HUES48 (cell line): ENCODE results near the gene SDK1.

Experiments used
- H3K27ac ChIP-seq: one replicate; pipeline ENCODE4 v1.7.0; 2013; ENCODE audit warnings: low read depth, low read length, inconsistent platforms
- H3K27me3 ChIP-seq: 2 replicates; pipeline ENCODE4 v1.6.1; 2013; ENCODE audit warnings: mild to moderate bottlenecking, low read length; ENCODE audit not compliant: control insufficient read depth, insufficient read depth
- H3K36me3 ChIP-seq: 2 replicates; pipeline ENCODE4 v1.6.1; 2013; ENCODE audit warnings: low read length; ENCODE audit not compliant: control insufficient read depth, insufficient read depth
- H3K4me1 ChIP-seq: 2 replicates; pipeline ENCODE4 v1.6.1; 2013; ENCODE audit warnings: mild to moderate bottlenecking, low read length; ENCODE audit not compliant: control insufficient read depth, insufficient read depth
- H3K4me3 ChIP-seq: 2 replicates; pipeline ENCODE4 v1.5.1; 2013; ENCODE audit warnings: mild to moderate bottlenecking, low read depth, low read length
- H3K9ac ChIP-seq: 2 replicates; pipeline ENCODE4 v1.6.1; 2013; ENCODE audit warnings: mild to moderate bottlenecking, low read depth, low read length, moderate library complexity
- H3K9me3 ChIP-seq: 2 replicates; pipeline ENCODE4 v1.6.1; 2013; ENCODE audit warnings: low read length; ENCODE audit not compliant: control insufficient read depth, insufficient read depth

SDK1 gene

DNA sequence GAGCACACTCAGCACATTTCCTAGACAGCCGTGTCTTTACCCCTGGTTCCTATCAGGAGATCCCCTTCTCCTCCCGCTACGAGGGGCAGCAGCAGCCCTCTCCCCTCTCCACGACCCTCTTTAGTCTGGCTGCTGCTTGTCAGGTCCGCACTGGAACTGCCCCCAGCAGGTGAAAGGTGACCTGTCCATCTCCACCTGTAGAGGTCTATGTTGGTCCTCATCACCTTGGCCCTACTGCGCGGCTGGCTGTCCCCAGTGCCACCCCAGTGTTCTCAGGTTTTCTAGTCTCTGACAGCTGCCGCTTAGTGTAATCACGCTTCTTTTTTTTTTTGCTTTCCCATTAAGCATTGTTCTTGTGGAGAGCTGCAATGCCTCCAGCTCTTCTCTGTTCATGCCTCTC lies 545.7 kb downstream of the SDK1 start:
- no peaks in the 10 kb centered on the region for H3K27me3 ChIP-seq
- H3K4me1 ChIP-seq = no peaks in the 10 kb centered on the region
- H3K9me3 ChIP-seq = no peaks in the 10 kb centered on the region
- H3K36me3 ChIP-seq = no peaks in the 10 kb centered on the region
- no peak overlapping the region for H3K9ac ChIP-seq
- no peak overlapping the region for H3K27ac ChIP-seq
- H3K4me3 ChIP-seq = no peak overlapping the region

DNA sequence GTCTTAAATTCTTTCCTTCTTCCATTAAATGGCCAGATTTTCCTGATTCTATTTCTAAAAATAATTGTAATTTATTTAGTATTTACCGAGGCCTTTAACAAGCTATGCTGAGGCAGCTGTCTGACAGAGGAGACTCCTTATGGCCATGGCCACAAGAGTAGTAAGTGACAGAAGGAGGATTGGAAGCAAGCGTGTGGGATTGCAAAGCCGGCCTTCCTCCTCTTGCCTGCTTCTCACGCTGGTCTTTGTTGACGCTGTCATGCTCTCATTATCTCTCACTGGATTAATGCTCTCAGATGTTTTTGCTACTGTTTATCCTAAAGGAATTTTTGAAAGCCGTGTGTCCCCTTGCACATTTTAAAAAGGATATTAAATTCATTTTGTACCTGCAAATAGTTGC lies 546.3 kb downstream of the SDK1 start:
- no peaks in the 10 kb centered on the region for H3K36me3 ChIP-seq
- no peak overlapping the region for H3K4me3 ChIP-seq
- no peak overlapping the region for H3K9ac ChIP-seq
- no peaks in the 10 kb centered on the region for H3K9me3 ChIP-seq
- no peaks in the 10 kb centered on the region for H3K27me3 ChIP-seq
- H3K4me1 ChIP-seq = no peaks in the 10 kb centered on the region
- no peak overlapping the region for H3K27ac ChIP-seq

DNA sequence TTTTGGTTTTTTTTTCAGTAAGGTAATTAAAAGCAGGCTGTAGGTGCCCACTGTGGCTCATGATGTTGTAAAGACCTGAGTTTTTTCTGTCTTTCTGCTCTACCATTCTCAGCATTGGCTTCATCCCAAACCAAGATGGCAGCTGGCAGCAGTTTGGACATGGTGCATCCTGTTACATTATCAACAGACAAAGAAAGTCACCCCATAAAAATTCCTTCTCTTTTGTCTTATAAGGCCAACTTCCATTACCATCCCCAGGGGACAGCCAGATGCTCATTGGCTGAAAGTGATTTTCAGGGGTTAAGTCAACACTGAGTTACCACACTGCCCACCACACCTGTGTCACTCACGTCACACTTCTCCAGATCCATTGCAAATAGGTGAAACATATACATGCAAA lies 558.4 kb downstream of the SDK1 start:
- no peak overlapping the region for H3K27ac ChIP-seq
- peaks cover 24% of the 10 kb centered on the region for H3K4me1 ChIP-seq
- H3K27me3 ChIP-seq = no peaks in the 10 kb centered on the region
- H3K4me3 ChIP-seq = no peak overlapping the region
- no peak overlapping the region for H3K9ac ChIP-seq
- H3K9me3 ChIP-seq = no peaks in the 10 kb centered on the region
- H3K36me3 ChIP-seq = no peaks in the 10 kb centered on the region

DNA sequence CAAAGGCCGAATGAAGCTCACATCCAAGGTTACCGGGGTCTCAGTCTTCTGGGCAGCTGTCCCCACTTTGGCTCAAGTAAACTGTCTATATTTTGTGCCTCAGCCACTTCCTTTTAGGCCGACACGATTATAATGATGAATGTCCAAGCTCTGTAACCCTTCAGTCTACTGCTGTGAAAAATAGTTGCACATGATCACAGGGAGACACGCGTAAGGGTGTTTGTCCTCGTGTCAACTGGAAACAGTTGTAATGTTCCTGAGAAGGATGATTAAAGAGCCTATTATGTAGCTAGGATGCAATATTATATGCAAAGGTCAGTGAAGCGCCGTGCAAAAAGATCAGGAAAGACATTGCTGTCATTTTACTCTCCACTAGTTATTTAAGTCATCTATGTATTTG lies 559.9 kb downstream of the SDK1 start:
- Histone ChIP-seq H3K9me3 (no peaks in the 10 kb centered on the region), H3K4me1 (peaks cover 24% of the 10 kb centered on the region), H3K9ac (no peak overlapping the region), H3K27ac (no peak overlapping the region), H3K27me3 (no peaks in the 10 kb centered on the region), H3K36me3 (no peaks in the 10 kb centered on the region), H3K4me3 (no peak overlapping the region)

DNA sequence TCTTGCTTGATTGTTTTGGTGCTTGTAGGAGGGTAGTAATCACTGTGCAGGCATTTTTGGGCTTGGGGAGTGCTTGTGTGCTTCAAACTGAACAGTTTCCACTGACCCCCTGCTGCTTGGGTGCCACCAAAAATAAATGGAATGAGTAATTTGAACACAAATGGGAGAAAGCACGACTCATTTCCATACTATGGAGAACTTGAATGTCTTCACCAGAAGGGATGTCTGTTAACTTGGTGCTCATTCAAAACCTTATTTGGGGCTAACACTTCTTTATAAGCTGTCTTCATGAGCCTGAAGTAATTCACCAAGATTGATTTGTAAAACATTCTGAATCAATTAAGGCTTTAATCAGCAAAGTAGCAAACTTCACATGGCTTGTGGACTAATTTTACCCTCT lies 560.3 kb downstream of the SDK1 start:
- H3K27ac ChIP-seq = peak overlapping the region; percentile 48
- H3K27me3 ChIP-seq = no peaks in the 10 kb centered on the region
- H3K4me1 ChIP-seq = peaks cover 24% of the 10 kb centered on the region
- H3K9ac ChIP-seq = no peak overlapping the region
- no peak overlapping the region for H3K4me3 ChIP-seq
- H3K9me3 ChIP-seq = no peaks in the 10 kb centered on the region
- H3K36me3 ChIP-seq = no peaks in the 10 kb centered on the region

DNA sequence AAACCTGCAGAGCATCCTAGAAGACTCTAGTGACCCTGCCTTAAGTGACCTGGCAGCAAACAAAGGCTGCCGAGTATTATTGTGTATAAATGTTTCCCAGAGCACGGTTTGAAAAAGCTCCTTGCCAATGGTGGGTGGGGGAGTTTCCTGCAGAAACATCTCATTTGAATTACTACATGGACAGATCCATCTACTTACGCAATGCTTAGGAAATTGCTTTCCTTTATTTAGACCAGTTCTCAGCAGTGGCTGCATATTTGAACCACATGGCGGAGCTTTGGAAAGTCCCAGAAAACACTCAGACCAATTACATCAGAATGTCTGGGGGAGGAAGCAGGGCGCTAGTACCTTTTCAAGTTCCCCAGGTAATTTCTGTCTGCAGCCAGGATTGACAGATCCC lies 560.9 kb downstream of the SDK1 start:
- no peak overlapping the region for H3K4me3 ChIP-seq
- H3K36me3 ChIP-seq = no peaks in the 10 kb centered on the region
- no peak overlapping the region for H3K9ac ChIP-seq
- H3K9me3 ChIP-seq = no peaks in the 10 kb centered on the region
- peak overlapping the region; percentile 48 for H3K27ac ChIP-seq
- no peaks in the 10 kb centered on the region for H3K27me3 ChIP-seq
- H3K4me1 ChIP-seq = peaks cover 24% of the 10 kb centered on the region

DNA sequence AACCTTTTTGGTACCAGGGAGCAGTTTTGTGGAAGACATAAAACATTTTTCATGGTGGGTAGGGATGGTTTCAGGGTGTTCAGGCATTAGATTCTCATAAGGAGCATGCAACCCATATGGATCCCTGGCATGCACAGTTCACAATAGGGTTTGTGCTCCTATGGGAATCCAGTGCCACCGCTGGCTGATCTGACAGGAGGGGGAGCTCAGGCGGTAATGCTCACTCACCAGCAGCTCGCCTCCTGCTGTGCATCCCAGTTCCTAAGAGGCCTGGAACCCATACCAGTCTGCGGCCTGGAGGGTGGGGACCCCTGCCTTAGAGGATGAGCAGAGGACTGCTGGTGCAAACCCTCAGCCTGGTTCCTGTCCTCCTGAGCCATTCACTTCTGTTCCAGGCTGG lies 561.7 kb downstream of the SDK1 start:
- no peak overlapping the region for H3K9ac ChIP-seq
- peaks cover 24% of the 10 kb centered on the region for H3K4me1 ChIP-seq
- H3K4me3 ChIP-seq = no peak overlapping the region
- H3K27ac ChIP-seq = no peak overlapping the region
- H3K27me3 ChIP-seq = no peaks in the 10 kb centered on the region
- H3K36me3 ChIP-seq = no peaks in the 10 kb centered on the region
- H3K9me3 ChIP-seq = no peaks in the 10 kb centered on the region

DNA sequence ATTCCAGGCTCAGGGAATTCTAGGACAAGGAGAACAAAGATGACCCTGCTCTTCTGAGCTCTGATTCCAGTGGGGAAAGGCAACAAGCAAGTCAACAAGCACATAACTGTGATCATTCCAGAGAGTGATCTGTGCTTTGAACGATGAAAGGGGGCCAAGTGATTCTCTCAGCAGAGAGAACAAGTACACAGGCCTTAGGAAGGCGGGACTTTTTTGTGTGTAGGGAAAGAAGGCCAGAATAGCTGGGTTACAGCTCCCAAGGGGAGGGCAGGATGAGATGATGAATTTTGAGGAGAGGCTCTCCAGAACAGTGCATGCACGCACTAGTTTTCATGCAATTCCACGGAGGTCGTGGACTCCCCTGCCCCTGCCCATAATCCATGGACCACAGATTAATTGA lies 565.2 kb downstream of the SDK1 start:
- Histone ChIP-seq H3K4me1 (peaks cover 19% of the 10 kb centered on the region), H3K9me3 (no peaks in the 10 kb centered on the region), H3K4me3 (no peak overlapping the region), H3K36me3 (no peaks in the 10 kb centered on the region), H3K9ac (no peak overlapping the region), H3K27me3 (no peaks in the 10 kb centered on the region), H3K27ac (no peak overlapping the region)

DNA sequence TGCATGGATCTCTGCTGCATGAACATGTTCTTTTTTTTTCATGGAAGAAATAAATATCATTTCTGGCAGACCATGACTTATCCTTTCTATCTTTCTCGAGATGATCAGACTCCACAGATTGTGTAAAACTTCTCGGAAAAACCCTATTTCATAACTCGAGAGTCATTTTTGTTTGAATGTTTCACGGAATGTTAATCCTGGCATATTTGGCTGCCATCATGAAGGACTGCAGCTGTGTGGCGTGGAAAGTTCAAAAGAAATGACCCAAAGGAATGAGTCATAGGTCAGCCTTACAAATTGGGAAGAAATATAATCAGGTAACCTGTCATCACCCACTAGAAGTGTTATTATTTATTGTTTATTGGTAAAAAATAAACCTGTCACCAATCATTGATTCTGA lies 566.8 kb downstream of the SDK1 start:
- Histone ChIP-seq H3K27ac (no peak overlapping the region), H3K27me3 (no peaks in the 10 kb centered on the region), H3K9me3 (no peaks in the 10 kb centered on the region), H3K4me1 (peaks cover 3% of the 10 kb centered on the region; the same call in 1 of the 2 replicates), H3K36me3 (no peaks in the 10 kb centered on the region), H3K4me3 (no peak overlapping the region), H3K9ac (no peak overlapping the region)

DNA sequence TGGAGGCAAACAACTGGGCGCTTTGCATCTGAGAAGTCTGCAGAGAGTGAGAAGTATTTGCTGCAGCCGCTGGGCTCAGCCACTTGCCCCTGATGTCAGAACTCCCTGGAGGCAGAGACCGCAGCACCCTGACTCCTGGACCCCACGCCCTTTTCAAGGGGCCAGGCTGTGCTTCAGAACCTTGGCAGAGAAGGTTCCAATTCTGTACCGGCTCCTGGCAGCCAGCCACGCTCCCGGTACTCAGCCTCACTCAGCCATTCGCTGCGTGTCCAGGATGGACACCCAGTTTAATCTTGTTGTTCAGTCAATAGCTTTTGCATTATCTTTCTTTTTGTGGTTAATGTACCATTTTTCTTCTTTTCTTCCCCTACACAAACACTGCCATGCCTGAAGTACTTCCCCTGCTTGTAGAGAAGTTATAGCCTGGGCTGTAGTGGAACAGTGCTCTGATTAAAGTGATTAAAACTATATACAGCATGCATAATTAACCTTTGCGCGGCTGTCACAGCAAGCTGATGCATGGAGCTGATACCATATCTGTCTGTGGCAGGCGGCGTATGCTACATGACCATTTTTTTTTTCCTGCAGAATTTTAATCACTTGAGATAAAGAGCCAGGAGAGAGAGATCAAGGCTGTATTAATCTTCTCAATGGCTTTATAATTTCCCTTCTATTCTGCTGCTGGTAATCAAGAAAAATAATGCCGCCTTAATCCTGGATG lies 578.5 kb downstream of the SDK1 start:
- H3K9ac ChIP-seq = no peak overlapping the region
- no peak overlapping the region for H3K4me3 ChIP-seq
- H3K27me3 ChIP-seq = no peaks in the 10 kb centered on the region
- H3K9me3 ChIP-seq = no peaks in the 10 kb centered on the region
- no peaks in the 10 kb centered on the region for H3K36me3 ChIP-seq
- H3K4me1 ChIP-seq = no peaks in the 10 kb centered on the region
- H3K27ac ChIP-seq = no peak overlapping the region

DNA sequence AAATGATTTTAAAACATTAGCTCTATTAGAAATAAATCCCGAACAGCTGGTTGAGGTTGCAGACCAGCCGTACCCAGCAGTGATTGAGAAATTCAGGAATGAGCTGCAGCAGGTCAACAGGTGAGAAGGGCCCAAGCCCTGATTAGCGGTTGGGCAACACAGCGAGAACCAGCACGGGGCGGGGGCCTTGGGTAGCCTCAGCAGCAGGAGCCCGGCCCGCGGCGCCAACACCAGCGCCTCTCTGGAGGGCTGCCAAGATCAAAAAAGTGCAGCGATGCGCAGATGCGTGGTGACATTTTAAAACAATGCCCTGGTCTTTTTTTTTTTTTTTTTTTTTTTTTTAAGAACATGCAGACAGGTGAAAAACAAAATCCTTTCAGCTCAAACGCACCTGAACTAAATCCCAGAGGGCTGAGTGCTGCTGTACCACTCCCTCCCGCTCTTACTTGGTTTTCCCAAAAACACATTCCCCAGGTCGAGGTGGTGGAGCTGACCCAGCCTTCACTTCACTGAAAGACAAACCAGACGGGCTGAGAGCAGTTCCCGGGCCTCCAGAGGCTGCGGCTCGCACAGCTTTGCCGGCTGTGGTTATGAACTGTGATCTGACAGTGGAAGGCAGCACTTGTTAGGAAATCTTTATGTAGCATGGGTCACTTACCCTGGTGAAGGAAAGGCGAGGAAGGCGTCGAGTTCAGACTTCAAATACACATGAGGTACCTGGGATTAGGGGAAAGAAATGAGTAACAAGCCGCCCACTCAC lies 579.4 kb downstream of the SDK1 start:
- no peak overlapping the region for H3K27ac ChIP-seq
- no peaks in the 10 kb centered on the region for H3K27me3 ChIP-seq
- H3K4me1 ChIP-seq = no peaks in the 10 kb centered on the region
- no peaks in the 10 kb centered on the region for H3K9me3 ChIP-seq
- no peaks in the 10 kb centered on the region for H3K36me3 ChIP-seq
- no peak overlapping the region for H3K9ac ChIP-seq
- H3K4me3 ChIP-seq = no peak overlapping the region
